DND-41 (cell line): ENCODE data around the gene LYVE1.

Source experiments
- CTCF ChIP-seq: IDR thresholded peaks from 2 replicates; pipeline ENCODE4 v1.5.1; 2012; ENCODE audit warnings: borderline replicate concordance, low read length, moderate library complexity, mild to moderate bottlenecking; ENCODE audit not compliant: poor library complexity, severe bottlenecking; ENCODE audit errors: extremely low read depth
- EZH2 ChIP-seq: IDR thresholded peaks from 3 replicates; pipeline ENCODE4 v1.6.1; 2012; ENCODE audit warnings: borderline replicate concordance, low read depth, mild to moderate bottlenecking, moderate library complexity, low read length, inconsistent platforms; ENCODE audit not compliant: severe bottlenecking

DNA sequence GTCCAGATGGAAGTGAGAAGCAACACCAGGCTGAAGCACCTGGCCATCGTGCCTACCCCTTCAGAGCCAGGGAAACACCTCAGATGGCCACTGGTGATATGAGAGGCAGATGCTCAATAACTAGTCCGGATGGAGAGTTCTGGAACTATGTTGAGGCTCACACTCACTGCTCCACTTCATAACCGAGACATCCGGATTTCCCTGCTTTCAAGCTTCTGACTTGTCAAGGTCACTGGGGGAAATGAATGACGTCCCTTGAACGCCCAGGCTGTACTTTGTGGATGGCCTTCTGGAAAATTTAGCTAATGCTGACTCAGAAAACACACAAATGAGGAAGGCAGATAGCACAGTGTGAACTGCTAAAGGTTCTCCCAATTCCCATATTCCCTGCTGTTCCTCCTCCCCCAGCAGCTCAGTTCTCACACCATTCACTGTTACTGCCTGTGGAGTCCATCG, at the start of gene LYVE1:
- TF ChIP-seq CTCF (no peak), EZH2 (no peak)
